HuH-7.5 (cell line): ENCODE data around the gene CLDN1.

Experiments
- DNase-seq: peaks from one replicate; pipeline ENCODE4 v3.0.0; 2011; ENCODE audit warnings: low spot score

Gene CLDN1, protein sequence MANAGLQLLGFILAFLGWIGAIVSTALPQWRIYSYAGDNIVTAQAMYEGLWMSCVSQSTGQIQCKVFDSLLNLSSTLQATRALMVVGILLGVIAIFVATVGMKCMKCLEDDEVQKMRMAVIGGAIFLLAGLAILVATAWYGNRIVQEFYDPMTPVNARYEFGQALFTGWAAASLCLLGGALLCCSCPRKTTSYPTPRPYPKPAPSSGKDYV

DNA sequence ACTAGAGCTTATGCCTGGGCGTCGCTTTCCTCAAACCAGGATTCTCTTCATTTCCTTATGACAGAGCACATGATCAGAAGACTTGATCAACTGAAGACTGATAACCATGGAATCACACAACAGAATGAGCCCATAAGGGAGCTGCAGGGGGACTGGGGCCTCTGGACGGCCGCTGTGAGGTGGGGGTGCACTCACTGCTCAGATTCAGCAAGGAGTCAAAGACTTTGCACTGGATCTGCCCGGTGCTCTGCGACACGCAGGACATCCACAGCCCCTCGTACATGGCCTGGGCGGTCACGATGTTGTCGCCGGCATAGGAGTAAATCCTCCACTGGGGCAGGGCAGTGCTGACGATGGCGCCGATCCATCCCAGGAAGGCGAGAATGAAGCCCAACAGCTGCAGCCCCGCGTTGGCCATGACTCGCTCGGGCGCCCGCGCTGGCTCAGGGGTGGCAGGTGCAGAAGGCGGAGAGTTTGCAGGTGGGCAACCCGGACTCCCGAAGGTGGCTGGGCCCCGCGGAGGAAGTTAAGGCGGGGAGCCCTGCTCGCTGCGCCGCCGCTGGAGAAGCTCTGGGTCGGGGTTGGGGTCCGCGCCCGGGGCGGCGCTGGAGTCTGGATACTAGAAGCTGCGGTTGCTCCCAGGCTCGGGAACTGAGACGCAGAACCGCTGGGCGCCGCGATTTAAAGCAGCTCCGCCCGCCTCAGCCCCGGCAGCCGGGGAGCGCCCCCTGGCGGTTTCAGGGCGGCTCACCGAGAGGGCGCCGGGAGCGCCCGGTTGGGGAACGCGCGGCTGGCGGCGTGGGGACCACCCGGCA lies at the start of gene CLDN1:
Gene CLDN1 (minus strand): TSS at position 658 of the 815 bp plus-strand sequence. CDS start 240 bp downstream, at position 418.
- DNase-seq = peak; percentile 45

DNA sequence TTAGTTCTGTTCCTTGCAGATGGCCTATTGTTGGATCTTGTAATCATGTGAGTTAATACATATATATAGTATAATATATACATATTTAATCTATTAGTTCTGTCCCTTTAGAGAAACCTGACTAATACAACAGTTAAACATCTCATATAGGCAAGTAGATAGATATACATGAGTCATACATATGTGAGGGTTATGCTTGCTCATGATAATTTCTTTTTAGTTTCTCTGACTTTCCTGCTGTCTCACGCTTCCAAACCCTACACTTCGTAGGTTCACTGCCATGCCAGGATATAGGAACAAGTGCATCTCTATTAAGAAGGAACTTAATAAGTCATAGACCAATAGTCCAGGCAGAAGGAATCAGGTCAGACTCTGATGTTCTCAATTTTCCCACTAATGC lies 48.9 kb upstream of the CLDN1 start:
- DNase-seq = no peak

DNA sequence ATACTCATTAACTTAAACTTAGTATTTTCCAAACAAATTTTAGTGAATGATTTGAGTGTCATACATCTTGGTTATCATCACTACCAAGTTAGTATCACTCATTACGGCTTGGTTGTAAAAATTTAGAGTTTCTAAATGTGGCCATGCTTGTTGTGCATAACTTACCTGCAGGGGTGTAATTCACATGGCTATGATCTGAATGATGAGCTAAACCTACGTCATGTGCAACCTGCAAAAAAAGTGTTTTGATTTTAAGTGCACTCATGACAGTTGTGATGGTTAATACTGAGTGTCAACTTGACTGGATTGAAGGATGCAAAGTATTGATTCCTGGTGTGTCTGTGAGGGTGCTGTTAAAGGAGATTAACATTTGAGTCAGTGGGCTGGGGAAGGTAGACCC lies 48.1 kb upstream of the CLDN1 start:
- no peak for DNase-seq

DNA sequence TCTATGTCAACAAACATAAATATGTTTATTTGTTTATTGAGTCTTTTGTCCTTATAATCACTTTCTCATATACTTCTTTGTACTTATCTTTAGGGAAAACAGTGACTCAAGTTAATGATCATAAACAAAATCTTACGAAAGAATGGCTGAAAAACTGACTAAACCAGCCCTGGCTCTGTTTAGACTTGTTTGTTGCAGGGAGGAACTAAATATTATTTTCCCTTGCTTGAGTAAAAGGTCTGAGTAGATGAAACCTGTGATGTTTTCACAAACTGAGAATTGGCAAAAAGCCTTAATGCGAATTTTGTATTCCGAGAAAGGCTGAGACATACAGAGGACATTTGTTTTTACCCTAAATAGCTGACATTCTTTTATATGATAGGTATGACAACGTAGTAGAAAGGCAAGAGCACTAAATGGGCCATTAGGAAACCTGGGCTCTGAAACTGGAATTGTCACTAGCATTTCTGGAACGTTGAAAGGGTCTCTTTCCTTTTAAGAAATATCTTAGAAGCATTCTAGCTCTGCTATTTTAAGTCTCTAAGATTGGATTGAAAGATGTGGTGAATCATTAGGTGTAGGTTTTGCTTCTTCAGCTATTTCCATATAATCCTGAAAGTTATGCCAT lies 47.5 kb upstream of the CLDN1 start:
- no peak for DNase-seq

- no peak for DNase-seq
Measured at GRCh38 chr3:190368881-190369280, 46.6 kb upstream of the CLDN1 start.

DNA sequence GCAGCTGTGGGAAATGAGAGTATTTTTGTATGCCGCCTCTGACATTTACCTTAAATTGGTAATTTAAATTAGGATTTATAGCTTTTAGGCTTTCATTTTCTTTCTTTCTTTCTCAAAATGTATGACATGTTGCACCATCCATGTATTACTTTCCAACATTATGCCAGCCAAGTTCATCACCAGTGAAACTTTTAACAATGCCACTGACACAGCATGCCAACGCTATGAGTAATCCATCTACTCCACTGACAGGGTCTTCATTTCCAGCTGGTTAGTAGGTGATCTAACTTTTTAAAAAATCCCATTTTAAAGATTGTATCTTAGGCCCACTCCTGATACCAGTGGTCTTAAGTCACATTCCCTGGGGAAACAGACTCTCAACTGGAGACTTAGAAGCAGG lies 43.9 kb upstream of the CLDN1 start:
- no peak for DNase-seq

GRCh38 chr3:190362258-190362657 lies 40.0 kb upstream of the CLDN1 start:
- DNase-seq = no peak

GRCh38 chr3:190361791-190362190 lies 39.5 kb upstream of the CLDN1 start:
- no peak for DNase-seq

GRCh38 chr3:190360228-190360627 lies 38.0 kb upstream of the CLDN1 start:
- DNase-seq = no peak

DNA sequence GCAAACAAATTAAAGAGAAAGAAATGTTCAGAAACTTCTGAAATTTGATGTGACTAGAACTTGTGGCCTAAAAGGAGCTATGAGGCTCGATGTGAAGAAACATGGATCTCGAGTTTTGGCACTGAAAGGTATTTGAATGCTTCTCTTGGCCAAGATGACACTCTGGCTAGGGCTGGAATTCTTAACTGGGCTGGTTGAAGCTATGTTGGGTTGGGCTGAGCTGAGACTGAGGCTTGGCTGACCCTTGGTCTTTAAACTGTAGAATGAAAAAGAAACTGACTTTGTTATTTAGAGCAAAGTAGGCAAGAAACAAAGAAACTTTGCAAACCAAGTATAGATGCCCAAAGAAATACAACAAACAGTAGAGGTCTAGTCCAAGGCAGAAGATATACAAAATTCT lies 37.6 kb upstream of the CLDN1 start:
- DNase-seq = no peak

DNA sequence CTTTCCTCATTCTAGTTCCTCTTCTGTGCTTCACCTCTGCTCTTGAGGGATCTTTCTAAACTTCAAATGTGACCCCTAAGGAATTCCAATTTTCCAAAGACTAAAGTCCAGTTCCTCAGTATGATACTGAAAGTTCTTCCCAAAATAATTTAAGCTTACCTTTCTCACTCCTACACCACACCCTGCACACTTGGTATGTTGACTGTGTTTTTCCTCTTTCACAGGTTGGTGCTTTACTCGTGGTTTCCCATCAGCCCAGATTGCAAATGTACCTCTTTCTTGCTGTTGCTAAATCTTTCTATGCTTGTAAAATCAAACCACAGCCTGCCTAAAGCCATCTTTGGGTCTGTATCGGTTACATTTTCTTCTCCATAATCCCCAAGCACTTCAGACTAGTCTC lies 35.2 kb upstream of the CLDN1 start:
- DNase-seq = no peak

DNA sequence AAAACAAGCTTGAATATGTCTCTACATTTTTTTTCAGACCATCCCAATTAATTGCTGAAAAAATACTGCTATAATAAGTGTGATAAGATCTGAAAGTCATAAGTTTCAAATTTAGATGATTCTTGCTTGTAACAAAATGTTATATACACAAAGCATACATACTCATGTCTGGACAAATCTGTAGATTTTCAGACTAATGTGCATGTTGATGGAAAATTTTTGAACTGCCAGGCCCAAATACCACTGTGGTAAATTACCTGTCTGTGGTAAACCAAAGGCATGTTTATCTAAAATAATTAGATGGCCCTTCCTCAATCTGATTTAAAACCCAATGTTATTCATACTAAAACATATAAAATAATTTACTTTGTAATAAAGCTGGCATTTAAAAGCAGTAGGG lies 34.0 kb upstream of the CLDN1 start:
- DNase-seq = no peak

DNA sequence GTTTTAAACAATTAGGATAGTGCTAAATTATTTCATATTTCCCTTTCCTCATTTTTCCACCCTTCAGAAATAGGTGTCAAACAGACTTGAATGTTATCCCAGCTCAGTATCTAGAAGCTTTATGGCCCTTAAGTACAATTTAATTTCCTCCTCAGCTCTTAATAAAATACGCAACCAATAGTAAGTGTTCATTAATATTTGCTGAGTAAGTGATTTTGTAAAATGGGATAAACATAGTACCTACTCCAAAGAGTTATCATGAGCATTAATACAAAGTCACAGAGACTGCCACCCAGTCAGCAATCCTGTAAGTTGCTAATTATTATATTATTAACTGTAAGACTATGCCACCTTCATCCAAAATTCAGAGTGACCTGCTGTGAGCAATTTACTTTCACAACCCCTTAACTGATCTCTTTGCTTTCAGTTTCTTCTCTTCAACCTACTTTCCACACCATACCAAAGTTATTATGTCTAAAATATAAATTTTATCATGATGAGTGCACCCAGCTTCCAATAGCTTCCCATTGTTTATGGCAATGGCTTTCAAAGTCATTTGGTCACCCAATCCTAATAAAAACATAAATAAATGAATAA lies 30.7 kb upstream of the CLDN1 start:
- no peak for DNase-seq

DNA sequence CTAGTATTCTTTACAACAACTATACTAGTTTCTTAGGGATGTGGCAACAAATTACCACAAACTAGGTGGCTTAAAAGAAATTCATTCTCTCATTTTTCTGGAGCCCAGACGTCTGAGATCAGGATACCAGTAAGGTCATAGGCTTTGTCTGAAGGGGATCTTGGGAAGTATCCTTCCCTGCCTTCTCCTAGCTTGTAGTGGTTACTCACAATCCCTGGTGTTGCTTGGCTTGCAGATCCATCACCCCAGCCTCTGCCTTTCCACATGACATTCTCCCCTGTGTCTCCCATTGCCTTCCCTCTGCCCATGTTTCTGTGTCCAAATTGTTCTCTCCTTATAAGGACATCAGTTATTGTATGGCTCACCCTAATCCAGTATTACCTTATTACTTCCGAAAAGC lies 24.3 kb upstream of the CLDN1 start:
- DNase-seq = no peak

GRCh38 chr3:190345878-190346277 lies 23.6 kb upstream of the CLDN1 start:
- no peak for DNase-seq

DNA sequence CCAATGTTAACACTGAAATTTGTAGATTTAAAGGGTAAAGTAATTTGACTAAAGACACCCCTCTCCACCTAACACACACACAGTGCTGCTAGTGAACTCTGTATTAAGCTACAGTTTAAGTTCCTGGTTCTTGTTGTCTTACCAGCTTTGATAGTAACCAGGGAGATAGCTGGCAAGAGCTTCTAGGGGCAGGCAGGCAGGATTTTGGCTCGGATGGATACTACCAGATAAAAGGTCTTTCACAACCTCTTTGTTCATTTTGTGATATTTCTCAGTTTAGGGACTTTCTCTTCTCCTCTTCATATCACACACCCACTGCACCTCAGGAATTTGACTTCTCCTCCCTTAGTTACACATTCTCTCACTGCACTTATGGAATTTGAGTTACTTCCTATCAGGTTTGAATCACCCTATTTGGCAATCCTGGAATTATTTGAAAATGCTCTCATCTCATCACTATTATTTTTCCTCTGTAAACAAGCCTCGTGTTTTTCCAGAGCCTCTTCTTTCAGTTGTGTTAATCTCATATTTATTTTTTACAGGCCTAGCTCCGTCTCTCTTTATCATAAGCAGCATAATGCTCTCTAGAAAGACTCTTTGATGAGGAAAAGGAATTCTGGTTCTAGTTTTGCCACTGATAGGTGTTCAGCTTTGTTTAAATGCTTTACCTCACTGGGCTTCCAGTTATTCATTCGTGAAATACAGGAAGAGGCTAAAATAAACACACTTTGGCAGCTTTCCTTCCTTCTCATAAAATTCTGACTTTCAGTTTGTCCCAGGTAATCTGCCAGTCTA lies 23.0 kb upstream of the CLDN1 start:
- no peak for DNase-seq

GRCh38 chr3:190340071-190340470 lies 17.8 kb upstream of the CLDN1 start:
- DNase-seq = no peak

DNA sequence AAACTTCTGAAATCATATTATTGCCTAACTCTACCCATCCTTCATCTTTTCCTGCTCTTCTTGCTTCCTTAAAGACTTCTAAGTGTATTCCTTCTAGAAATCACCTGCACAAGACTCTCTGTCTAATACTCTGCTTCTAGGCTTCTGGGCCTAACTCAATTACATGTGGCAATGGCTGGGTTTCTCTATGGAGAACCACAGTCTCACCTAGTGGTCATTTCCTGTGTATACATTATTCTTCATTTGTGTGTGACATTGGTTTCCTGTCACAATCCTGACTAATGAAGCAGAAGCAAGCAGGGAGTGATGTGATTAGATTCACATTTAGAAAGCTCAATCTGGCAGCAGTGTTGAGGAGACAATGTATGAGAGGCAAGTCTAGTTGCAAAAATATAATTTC lies 16.9 kb upstream of the CLDN1 start:
- no peak for DNase-seq

DNA sequence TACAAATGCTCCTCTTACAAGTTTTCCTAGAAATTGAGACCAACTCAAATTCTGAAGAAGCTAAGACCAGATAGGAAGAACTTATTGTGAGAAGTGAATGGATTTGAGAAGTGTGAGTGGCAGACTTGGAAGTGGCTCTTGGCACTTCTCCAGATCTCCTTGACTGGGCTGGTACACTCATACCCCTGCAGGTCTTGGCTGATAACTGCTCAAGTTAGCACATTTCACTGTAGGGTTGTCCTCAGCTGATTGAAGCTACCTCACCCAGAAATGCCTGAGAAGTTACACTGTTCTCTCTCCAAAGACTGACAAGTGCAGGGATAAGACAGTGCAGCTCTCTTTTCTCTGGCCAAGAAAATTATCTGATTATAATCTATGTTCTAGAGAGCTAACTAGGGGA lies 16.5 kb upstream of the CLDN1 start:
- DNase-seq = no peak

- no peak for DNase-seq
Measured at GRCh38 chr3:190337301-190337700, 15.1 kb upstream of the CLDN1 start.

DNA sequence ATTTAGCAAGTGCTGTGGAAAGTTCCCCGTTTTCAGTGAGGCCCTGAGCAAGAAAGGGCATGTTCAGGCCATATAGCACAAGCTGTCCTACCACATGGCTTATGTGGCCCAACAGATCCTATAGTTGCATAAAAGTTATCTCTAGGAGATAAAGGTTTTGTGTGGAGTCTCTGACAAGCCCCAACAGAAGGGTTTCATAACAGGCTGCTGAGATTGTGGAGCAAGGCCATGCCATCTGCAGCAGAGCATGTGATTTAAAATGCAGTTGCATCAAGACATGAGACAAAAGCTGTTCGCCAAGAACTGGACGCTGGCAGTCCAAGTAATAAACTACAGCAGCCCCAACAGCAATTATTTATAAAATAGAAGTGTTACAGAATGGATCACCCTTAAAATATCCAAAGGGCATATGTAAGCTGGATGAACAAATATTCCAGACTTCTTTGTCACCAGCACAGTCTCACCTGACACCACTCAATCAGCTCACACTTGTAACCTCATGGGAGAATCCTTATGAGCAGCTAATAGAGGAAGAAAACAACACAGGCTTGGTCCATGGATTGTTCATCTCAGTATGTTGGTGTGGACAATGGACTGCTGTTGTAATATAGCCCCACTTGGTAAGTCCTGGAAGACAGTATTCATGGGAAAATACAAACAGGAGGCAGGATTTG lies 14.4 kb upstream of the CLDN1 start:
- DNase-seq = no peak

GRCh38 chr3:190333961-190334360 lies 11.7 kb upstream of the CLDN1 start:
- no peak for DNase-seq
